A549 (cell line): ENCODE results near the gene PPP1R37. TPM values are rescaled to one million over a fixed set of nuclear protein-coding genes. Genes with fewer than 3 reads are reported as not detected.
"Not testable (repeated sequence)": the region's sequence is repeated elsewhere in the genome, so short reads cannot be mapped to it uniquely, and the experiment has no call there.

Source experiments
- ATAC-seq, 2 experiments: fragments of 200-7000 bp in 1 of 2; fragments of >200 bp in 1 of 2; cut with Nextera tagmentation in 1 of 2; cut with Tn5 transposase in 1 of 2; 3 replicates each; pipeline versions ENCODE4 v1.8.0 to v1.9.1; 2018 to 2020; ENCODE audit warnings: mild to moderate bottlenecking in 1 of 2, moderate library complexity in 1 of 2
- CTCF ChIA-PET: fragments of 300-600 bp; sonication (Branson Sonifier 250); formaldehyde crosslinking; extraction: SDS; loops from one replicate; lab custom pipeline; 2021; ENCODE audit warnings: antibody characterized with exemption, inconsistent platforms; lab: Yijun Ruan, JAX
- POLR2A ChIA-PET: fragments of 350-600 bp; formaldehyde crosslinking; extraction: SDS; loops from one replicate; lab custom pipeline; 2021; ENCODE audit warnings: antibody characterized with exemption, inconsistent platforms; lab: Yijun Ruan, JAX
- DNase-seq, 2 experiments: peaks; one replicate each; pipeline versions ENCODE4 v3.0.0 to v3.0.0-alpha.2; 2011 to 2016; ENCODE audit warnings: low read depth in 1 of 2, low spot score in 1 of 2
- FAIRE-seq: peaks from 2 replicates; lab custom pipeline; 2011; peaks lifted over from hg19 to GRCh38; lab: Jason Lieb, UNC
- H3K27ac ChIP-seq, 2 experiments: fragments of >200 bp; sonication (Bioruptor Twin); formaldehyde crosslinking; 3 replicates each; pipeline ENCODE4 v1.5.1; 2016 to 2017
- H3K4me1 ChIP-seq: fragments of >200 bp; sonication (Bioruptor Twin); formaldehyde crosslinking; 3 replicates; pipeline ENCODE4 v1.6.1; 2016
- H3K4me2 ChIP-seq: fragments of >200 bp; sonication (Bioruptor Twin); formaldehyde crosslinking; 3 replicates; pipeline ENCODE4 v1.6.1; 2016
- H3K4me3 ChIP-seq: fragments of >200 bp; sonication (Bioruptor Twin); formaldehyde crosslinking; 3 replicates; pipeline ENCODE4 v1.5.1; 2016
- H3K9me3 ChIP-seq: fragments of >200 bp; sonication (Bioruptor Twin); formaldehyde crosslinking; 3 replicates; pipeline ENCODE4 v1.6.1; 2016
- BHLHE40 ChIP-seq: IDR thresholded peaks from 2 replicates; pipeline ENCODE4 v1.6.1; 2012; ENCODE audit warnings: low read depth, low read length, inconsistent platforms
- CEBPB ChIP-seq, 2 experiments: fragments of >200 bp in 1 of 2; sonication (Bioruptor Twin) in 1 of 2; formaldehyde crosslinking in 1 of 2; IDR thresholded peaks; 2 replicates each; pipeline ENCODE4 v1.6.1; 2012 to 2016
- CHD2 ChIP-seq: fragments of 150-350 bp; IDR thresholded peaks from 2 replicates; pipeline ENCODE4 v1.6.1; 2014; ENCODE audit warnings: low read length; ENCODE audit not compliant: partially characterized antibody
- EHMT2 ChIP-seq: fragments of 200-600 bp; sonication (generic); IDR thresholded peaks from 2 replicates; pipeline ENCODE4 v1.6.1; 2016; ENCODE audit warnings: antibody characterized with exemption, low read depth, mild to moderate bottlenecking, moderate library complexity
- GATA3 ChIP-seq: IDR thresholded peaks from 2 replicates; pipeline ENCODE4 v1.6.1; 2012; ENCODE audit warnings: borderline replicate concordance
- HOXB5 ChIP-seq: fragments of 250-450 bp; sonication (Bioruptor Pico); IDR thresholded peaks from 2 replicates; pipeline ENCODE4 v1.5.0; 2020; ENCODE audit warnings: mild to moderate bottlenecking, moderate library complexity
- JUN ChIP-seq, 2 experiments: fragments of >200 bp; sonication (Bioruptor Twin); formaldehyde crosslinking; IDR thresholded peaks; 2 replicates in 1 of 2; 3 replicates in 1 of 2; pipeline ENCODE4 v1.6.1; 2016 to 2017
- JUNB ChIP-seq: fragments of >200 bp; sonication (Bioruptor Twin); formaldehyde crosslinking; IDR thresholded peaks from 2 replicates; pipeline ENCODE4 v1.6.1; 2016
- KDM1A ChIP-seq: fragments of 200-600 bp; sonication (generic); IDR thresholded peaks from 2 replicates; pipeline ENCODE4 v1.6.1; 2016; ENCODE audit warnings: low read depth, mild to moderate bottlenecking
- NFE2L2 ChIP-seq: fragments of 150-350 bp; conservative IDR thresholded peaks from 2 replicates; pipeline ENCODE4 v1.6.1; 2014; ENCODE audit warnings: low read length
- NPAS2 ChIP-seq: fragments of 250-450 bp; sonication (Bioruptor Pico); IDR thresholded peaks from 2 replicates; pipeline ENCODE4 v1.8.0; 2022; ENCODE audit warnings: mild to moderate bottlenecking, moderate library complexity, borderline replicate concordance
- RFX5 ChIP-seq: fragments of 450-650 bp; IDR thresholded peaks from 2 replicates; pipeline ENCODE4 v1.7.1; 2014; ENCODE audit warnings: antibody characterized with exemption, mild to moderate bottlenecking, moderate library complexity
- RNF2 ChIP-seq: fragments of 200-600 bp; sonication (generic); IDR thresholded peaks from 2 replicates; pipeline ENCODE4 v1.6.1; 2016; ENCODE audit warnings: low read depth, mild to moderate bottlenecking, antibody characterized with exemption, moderate library complexity, borderline replicate concordance
- SMC3 ChIP-seq: fragments of >200 bp; sonication (Bioruptor Twin); formaldehyde crosslinking; IDR thresholded peaks from 3 replicates; pipeline ENCODE4 v1.6.1; 2018; ENCODE audit warnings: inconsistent platforms
- SREBF2 ChIP-seq: fragments of 450-650 bp; IDR thresholded peaks from 2 replicates; pipeline ENCODE4 v1.6.1; 2014; ENCODE audit warnings: mild to moderate bottlenecking, moderate library complexity
- TP53 ChIP-seq: fragments of 250-450 bp; sonication (Bioruptor Pico); IDR thresholded peaks from 2 replicates; pipeline ENCODE4 v1.5.0; 2021; ENCODE audit warnings: mild to moderate bottlenecking, moderate library complexity
- WGBS: methylation state at CpG from one replicate; pipeline ENCODE4 v1.1.6; 2017; ENCODE audit errors: missing lambda C conversion rate; 5-methylcytosine and 5-hydroxymethylcytosine counted together
- polyA plus RNA-seq, 4 experiments: library from polyadenylated mRNA; depleted of rRNA in 3 of 4; stranded (reverse); fragments of >200 nt; fragmentation: RNase III in 1 of 4; extraction: RNeasy Plus Mini Kit Qiagen cat#74134 plus additional on column Dnase treatment in 1 of 4; gene quantifications; 2 replicates in 3 of 4; 3 replicates in 1 of 4; pipeline ENCODE4 v1.2.3, GENCODE V29; 2011 to 2017
- TF ChIP-seq, protein P1 (sequence below): fragments of 200-600 bp; sonication (generic); IDR thresholded peaks from 2 replicates; pipeline ENCODE4 v1.6.1; 2016; ENCODE audit warnings: antibody characterized with exemption, mild to moderate bottlenecking, moderate library complexity
- TF ChIP-seq, protein P2 (sequence below): fragments of >200 bp; sonication (Bioruptor Twin); formaldehyde crosslinking; IDR thresholded peaks from 3 replicates; pipeline ENCODE4 v1.5.1; 2016
- TF ChIP-seq, protein P3 (sequence below): IDR thresholded peaks from 2 replicates; pipeline ENCODE4 v1.6.1; 2012
- TF ChIP-seq, protein P4 (sequence below): fragments of >200 bp; sonication (Bioruptor Twin); formaldehyde crosslinking; IDR thresholded peaks from 3 replicates; pipeline ENCODE4 v1.6.1; 2016

Gene PPP1R37
- polyA plus RNA-seq, 2 of the 4 experiments (the other 2 are of a cell fraction): 9.1 to 21.8 TPM

DNA sequence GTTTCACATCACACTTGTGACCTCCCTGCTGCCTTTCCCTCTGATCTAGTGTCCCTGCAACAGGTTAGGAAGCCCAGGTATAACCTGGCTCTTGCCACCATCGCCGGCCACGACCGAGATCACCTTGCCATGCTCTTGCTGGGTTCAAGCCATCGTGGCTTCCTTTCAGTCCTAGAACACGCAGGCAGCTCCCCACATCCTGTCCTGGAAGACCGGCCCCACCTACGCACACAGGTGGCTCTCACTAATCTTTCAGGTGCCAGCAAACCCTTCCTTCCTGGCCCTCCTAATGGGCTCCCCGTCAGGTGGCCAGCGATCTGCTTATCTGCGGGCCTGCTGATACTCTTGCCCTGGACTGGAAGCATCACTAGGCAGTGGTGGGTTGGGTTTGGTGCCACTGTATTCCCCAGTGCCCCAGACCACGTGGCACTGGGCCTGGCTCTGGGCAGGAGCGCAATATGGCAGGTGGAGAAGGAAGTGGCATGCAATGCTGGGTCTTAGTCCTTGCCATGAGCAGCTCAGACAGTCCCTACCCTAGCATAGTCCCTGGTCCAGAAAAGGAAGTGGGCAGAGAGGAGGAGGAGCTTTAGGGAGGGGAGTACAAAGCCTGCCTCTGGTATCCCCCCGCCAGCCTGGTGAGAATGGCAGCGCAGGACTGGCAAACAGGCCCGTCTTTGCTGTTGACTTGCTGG lies 11.8 kb downstream of the PPP1R37 start:
- ATAC-seq: no peak
- CTCF ChIA-PET: interaction anchor here (1.0 to 1.6 kb wide), 4 partner anchors 12 to 53 kb away, joined by 3 to 5 read pairs (median 4); no protein-coding TSS in a partner anchor

DNA sequence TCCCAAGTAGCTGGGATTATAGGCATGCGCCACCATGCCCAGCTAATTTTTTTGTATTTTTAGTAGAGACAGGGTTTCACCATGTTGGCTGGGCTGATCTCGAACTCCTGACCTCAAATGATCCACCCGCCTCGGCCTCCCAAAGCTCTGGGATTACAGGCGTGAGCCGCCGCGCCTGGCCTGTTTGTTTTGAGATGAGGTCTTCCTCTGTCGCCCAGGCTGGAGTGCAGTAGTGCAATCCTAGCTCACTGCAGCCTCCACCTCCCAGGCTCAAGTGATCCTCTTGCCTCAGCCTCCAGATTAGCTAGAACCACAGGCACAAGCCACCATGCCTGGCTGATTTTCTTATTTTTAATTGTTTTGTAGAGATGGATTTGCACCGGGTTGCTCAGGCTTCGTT lies 13.4 kb downstream of the PPP1R37 start:
- H3K27ac ChIP-seq, H3K4me2 ChIP-seq, ATAC-seq, FAIRE-seq, H3K9me3 ChIP-seq, POLR2A ChIA-PET, H3K4me3 ChIP-seq, DNase-seq, H3K4me1 ChIP-seq: not testable (repeated sequence)
- whole genome bisulfite sequencing: 93% methylated on average over 11 of the region's 11 CpGs
- CTCF ChIA-PET: interaction anchor here (0.9 to 3.4 kb wide), 3 partner anchors 14 to 142 kb away, joined by 3 to 13 read pairs (median 5); no protein-coding TSS in a partner anchor

More for the DNA sequence above, 11.8 kb downstream of the PPP1R37 start:
- H3K4me3 ChIP-seq: no peak overlapping the region
- 90% methylated on average over 15 of the region's 16 CpGs for WGBS
- H3K9me3 ChIP-seq: no peaks in the 10 kb centered on the region
- DNase-seq (no peak), FAIRE-seq (no peak)
- TF ChIP-seq, protein P1, sequence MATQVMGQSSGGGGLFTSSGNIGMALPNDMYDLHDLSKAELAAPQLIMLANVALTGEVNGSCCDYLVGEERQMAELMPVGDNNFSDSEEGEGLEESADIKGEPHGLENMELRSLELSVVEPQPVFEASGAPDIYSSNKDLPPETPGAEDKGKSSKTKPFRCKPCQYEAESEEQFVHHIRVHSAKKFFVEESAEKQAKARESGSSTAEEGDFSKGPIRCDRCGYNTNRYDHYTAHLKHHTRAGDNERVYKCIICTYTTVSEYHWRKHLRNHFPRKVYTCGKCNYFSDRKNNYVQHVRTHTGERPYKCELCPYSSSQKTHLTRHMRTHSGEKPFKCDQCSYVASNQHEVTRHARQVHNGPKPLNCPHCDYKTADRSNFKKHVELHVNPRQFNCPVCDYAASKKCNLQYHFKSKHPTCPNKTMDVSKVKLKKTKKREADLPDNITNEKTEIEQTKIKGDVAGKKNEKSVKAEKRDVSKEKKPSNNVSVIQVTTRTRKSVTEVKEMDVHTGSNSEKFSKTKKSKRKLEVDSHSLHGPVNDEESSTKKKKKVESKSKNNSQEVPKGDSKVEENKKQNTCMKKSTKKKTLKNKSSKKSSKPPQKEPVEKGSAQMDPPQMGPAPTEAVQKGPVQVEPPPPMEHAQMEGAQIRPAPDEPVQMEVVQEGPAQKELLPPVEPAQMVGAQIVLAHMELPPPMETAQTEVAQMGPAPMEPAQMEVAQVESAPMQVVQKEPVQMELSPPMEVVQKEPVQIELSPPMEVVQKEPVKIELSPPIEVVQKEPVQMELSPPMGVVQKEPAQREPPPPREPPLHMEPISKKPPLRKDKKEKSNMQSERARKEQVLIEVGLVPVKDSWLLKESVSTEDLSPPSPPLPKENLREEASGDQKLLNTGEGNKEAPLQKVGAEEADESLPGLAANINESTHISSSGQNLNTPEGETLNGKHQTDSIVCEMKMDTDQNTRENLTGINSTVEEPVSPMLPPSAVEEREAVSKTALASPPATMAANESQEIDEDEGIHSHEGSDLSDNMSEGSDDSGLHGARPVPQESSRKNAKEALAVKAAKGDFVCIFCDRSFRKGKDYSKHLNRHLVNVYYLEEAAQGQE: no peak
- TF ChIP-seq NPAS2 (CRISPR knock-in tag) (no peak), CHD2 (no peak), JUN (IDR thresholded peaks at IDR 0.05) (no peak), HOXB5 (CRISPR knock-in tag) (no peak), SMC3 (no peak)
- no peak overlapping the region for H3K27ac ChIP-seq
- POLR2A ChIA-PET: no interaction called here
- no peak overlapping the region for H3K4me2 ChIP-seq
- H3K4me1 ChIP-seq: peaks cover 12% of the 10 kb centered on the region; the same call in 2 of the 3 replicates

DNA sequence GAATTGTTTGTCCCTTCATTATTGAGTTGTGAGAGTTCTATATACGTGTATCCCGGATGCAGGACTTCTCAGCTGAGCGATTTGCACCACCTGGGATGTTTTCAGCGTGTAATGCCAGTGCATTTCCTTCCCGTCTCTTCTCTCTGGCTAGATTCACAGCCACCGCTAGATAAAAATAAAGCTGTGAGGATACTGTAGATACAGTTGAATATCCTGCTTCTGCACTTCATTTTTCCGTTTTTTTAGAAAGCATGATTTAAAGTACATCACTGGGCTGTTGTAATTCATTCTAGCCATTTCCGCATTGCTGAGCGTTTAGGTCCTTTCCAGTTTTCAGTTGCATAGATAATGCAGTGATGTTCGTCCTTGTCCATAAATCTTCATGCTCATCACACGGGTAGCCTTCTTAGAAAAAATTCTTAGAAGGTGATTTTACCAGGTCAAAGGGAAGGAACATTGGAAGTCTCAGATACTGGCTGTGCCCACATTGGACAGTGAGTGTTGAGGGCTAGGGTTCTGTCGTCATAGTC lies 14.7 kb downstream of the PPP1R37 start:
- 86% methylated on average over 12 of the region's 12 CpGs for WGBS
- Histone ChIP-seq H3K4me1 (peaks cover 8% of the 10 kb centered on the region; the same call in 2 of the 3 replicates), H3K4me2 (no peak overlapping the region), H3K27ac (no peak overlapping the region), H3K4me3 (no peak overlapping the region), H3K9me3 (no peaks in the 10 kb centered on the region)
- CTCF ChIA-PET: interaction anchor here (0.6 to 3.4 kb wide), 5 partner anchors 10 to 369 kb away, joined by 3 to 13 read pairs (median 4); no protein-coding TSS in a partner anchor
- no peak for DNase-seq
- ATAC-seq: no peak
- FAIRE-seq: no peak
- POLR2A ChIA-PET: no interaction called here
- TF ChIP-seq SREBF2 (no peak), TP53 (CRISPR knock-in tag) (no peak), NFE2L2 (no peak), BHLHE40 (no peak), JUNB (no peak), RFX5 (no peak), KDM1A (no peak), RNF2 (no peak), GATA3 (no peak), CEBPB (IDR thresholded peaks at IDR 0.05) (no peak), EHMT2 (no peak)
- TF ChIP-seq, protein P2, sequence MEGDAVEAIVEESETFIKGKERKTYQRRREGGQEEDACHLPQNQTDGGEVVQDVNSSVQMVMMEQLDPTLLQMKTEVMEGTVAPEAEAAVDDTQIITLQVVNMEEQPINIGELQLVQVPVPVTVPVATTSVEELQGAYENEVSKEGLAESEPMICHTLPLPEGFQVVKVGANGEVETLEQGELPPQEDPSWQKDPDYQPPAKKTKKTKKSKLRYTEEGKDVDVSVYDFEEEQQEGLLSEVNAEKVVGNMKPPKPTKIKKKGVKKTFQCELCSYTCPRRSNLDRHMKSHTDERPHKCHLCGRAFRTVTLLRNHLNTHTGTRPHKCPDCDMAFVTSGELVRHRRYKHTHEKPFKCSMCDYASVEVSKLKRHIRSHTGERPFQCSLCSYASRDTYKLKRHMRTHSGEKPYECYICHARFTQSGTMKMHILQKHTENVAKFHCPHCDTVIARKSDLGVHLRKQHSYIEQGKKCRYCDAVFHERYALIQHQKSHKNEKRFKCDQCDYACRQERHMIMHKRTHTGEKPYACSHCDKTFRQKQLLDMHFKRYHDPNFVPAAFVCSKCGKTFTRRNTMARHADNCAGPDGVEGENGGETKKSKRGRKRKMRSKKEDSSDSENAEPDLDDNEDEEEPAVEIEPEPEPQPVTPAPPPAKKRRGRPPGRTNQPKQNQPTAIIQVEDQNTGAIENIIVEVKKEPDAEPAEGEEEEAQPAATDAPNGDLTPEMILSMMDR: no peak
- TF ChIP-seq, protein P3, sequence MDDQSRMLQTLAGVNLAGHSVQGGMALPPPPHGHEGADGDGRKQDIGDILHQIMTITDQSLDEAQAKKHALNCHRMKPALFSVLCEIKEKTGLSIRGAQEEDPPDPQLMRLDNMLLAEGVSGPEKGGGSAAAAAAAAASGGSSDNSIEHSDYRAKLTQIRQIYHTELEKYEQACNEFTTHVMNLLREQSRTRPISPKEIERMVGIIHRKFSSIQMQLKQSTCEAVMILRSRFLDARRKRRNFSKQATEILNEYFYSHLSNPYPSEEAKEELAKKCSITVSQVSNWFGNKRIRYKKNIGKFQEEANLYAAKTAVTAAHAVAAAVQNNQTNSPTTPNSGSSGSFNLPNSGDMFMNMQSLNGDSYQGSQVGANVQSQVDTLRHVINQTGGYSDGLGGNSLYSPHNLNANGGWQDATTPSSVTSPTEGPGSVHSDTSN: no peak
- TF ChIP-seq, protein P1: no peak
- TF ChIP-seq, protein P4, sequence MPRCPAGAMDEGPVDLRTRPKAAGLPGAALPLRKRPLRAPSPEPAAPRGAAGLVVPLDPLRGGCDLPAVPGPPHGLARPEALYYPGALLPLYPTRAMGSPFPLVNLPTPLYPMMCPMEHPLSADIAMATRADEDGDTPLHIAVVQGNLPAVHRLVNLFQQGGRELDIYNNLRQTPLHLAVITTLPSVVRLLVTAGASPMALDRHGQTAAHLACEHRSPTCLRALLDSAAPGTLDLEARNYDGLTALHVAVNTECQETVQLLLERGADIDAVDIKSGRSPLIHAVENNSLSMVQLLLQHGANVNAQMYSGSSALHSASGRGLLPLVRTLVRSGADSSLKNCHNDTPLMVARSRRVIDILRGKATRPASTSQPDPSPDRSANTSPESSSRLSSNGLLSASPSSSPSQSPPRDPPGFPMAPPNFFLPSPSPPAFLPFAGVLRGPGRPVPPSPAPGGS: no peak
